NB4 (cell line): ENCODE data around the gene CACNB3.

ENCODE experiments used
- CTCF ChIP-seq: IDR thresholded peaks from one replicate; pipeline ENCODE4 v1.5.1; 2012; ENCODE audit warnings: low read depth, low read length
- MAX ChIP-seq: IDR thresholded peaks from 2 replicates; pipeline ENCODE4 v1.6.1; 2011; ENCODE audit warnings: low read depth, low read length
- MYC ChIP-seq: IDR thresholded peaks from 2 replicates; pipeline ENCODE4 v1.6.1; 2011; ENCODE audit warnings: low read depth, low read length
- POLR2A ChIP-seq: IDR thresholded peaks from 2 replicates; pipeline ENCODE4 v1.6.1; 2011; ENCODE audit warnings: mild to moderate bottlenecking; ENCODE audit not compliant: insufficient read length; ENCODE audit errors: extremely low read depth

GRCh38 chr12:48838048-48838447, 19.8 kb downstream of the CACNB3 start:
- no peak for TF ChIP-seq CTCF
- no peak for TF ChIP-seq POLR2A
- no peak for TF ChIP-seq MAX
- TF ChIP-seq MYC: no peak
